GM12878 (cell line): ENCODE results near the gene RSPO4. TPM values are rescaled to one million over a fixed set of nuclear protein-coding genes. Genes with fewer than 3 reads are reported as not detected.

Source experiments
- ATAC-seq: fragments of 200-7000 bp; cut with Tn5 transposase; 3 replicates; pipeline ENCODE4 v1.9.1; 2020; ENCODE audit warnings: mild to moderate bottlenecking, moderate library complexity
- BruUV-seq: library from RNA; stranded (reverse); fragments of 400-500 nt; replicated peaks from 2 replicates; lab custom pipeline; 2021; lab: Mats Ljungman, UMichigan
- CTCF ChIA-PET: fragments of 300-600 bp; sonication (Branson Sonifier 250); formaldehyde crosslinking; extraction: SDS; loops from one replicate; lab custom pipeline; 2021; ENCODE audit warnings: inconsistent platforms; lab: Yijun Ruan, JAX
- POLR2A ChIA-PET: fragments of 350-600 bp; formaldehyde crosslinking; extraction: SDS; loops from one replicate; lab custom pipeline; 2021; ENCODE audit warnings: inconsistent platforms; lab: Charles Lee
- RAD21 ChIA-PET: fragments of 300-600 bp; sonication (Branson Sonifier 250); formaldehyde crosslinking; loops from one replicate; lab custom pipeline; 2023; ENCODE audit warnings: antibody characterized with exemption; ENCODE audit not compliant: unreplicated experiment; lab: Charles Lee
- SMC1A ChIA-PET: fragments of 300-600 bp; sonication (Branson Sonifier 250); formaldehyde crosslinking; loops from one replicate; lab custom pipeline; 2023; ENCODE audit not compliant: unreplicated experiment, uncharacterized antibody; lab: Charles Lee
- DNase-seq: peaks from one replicate; pipeline ENCODE4 v3.0.0-alpha.2; 2011; ENCODE audit warnings: low read depth, low spot score
- FAIRE-seq: peaks from 3 replicates; lab custom pipeline; 2011; peaks lifted over from hg19 to GRCh38; lab: Jason Lieb, UNC
- H2AFZ ChIP-seq: 2 replicates; pipeline ENCODE4 v1.6.0; 2011; ENCODE audit warnings: low read depth, low read length, control low read depth; ENCODE audit not compliant: control insufficient read depth
- H3K27ac ChIP-seq: 2 replicates; pipeline ENCODE4 v1.5.1; 2011; ENCODE audit warnings: control low read depth; ENCODE audit not compliant: control insufficient read depth, insufficient read depth
- H3K27me3 ChIP-seq, 2 experiments: replicated peaks in 1 of 2; 2 replicates each; pipeline versions ENCODE4 v1.6.0 to v1.6.1; 2011; ENCODE audit warnings: low read length in 1 of 2; ENCODE audit not compliant: control insufficient read depth in 2 of 2, insufficient read depth in 2 of 2
- H3K36me3 ChIP-seq, 2 experiments: 2 replicates each; pipeline ENCODE4 v1.5.1; 2011; ENCODE audit warnings: low read length in 1 of 2; ENCODE audit not compliant: control insufficient read depth in 2 of 2, insufficient read depth in 2 of 2
- H3K4me1 ChIP-seq: 2 replicates; pipeline ENCODE4 v1.6.1; 2011; ENCODE audit warnings: mild to moderate bottlenecking, low read length, moderate library complexity, mixed read lengths; ENCODE audit not compliant: control insufficient read depth, insufficient read depth
- H3K4me2 ChIP-seq: 2 replicates; pipeline ENCODE4 v1.6.0; 2011; ENCODE audit warnings: control low read depth; ENCODE audit not compliant: control insufficient read depth, insufficient read depth
- H3K4me3 ChIP-seq: fragments of 200-600 bp; sonication (generic); 2 replicates; pipeline ENCODE4 v1.5.1; 2016
- H3K79me2 ChIP-seq: 2 replicates; pipeline ENCODE4 v1.6.0; 2011; ENCODE audit warnings: low read length; ENCODE audit not compliant: control insufficient read depth, insufficient read depth
- H3K9ac ChIP-seq: 2 replicates; pipeline ENCODE4 v1.8.0; 2011; ENCODE audit warnings: low read length, control low read depth, mixed read lengths; ENCODE audit not compliant: control insufficient read depth, insufficient read depth
- H3K9me3 ChIP-seq: replicated peaks from 3 replicates; pipeline ENCODE4 v1.5.1; 2011; ENCODE audit warnings: mild to moderate bottlenecking, low read length; ENCODE audit not compliant: control insufficient read depth, insufficient read depth
- H4K20me1 ChIP-seq: 2 replicates; pipeline ENCODE4 v1.6.0; 2011; ENCODE audit not compliant: control insufficient read depth, insufficient read depth
- HDAC6 ChIP-seq: fragments of 200-600 bp; sonication (generic); IDR thresholded peaks from one replicate; pipeline ENCODE4 v1.8.0; 2017; ENCODE audit warnings: antibody characterized with exemption; ENCODE audit not compliant: unreplicated experiment
- HSF1 ChIP-seq: fragments of 150-350 bp; IDR thresholded peaks from 2 replicates; pipeline ENCODE4 v1.6.1; 2014; ENCODE audit warnings: mild to moderate bottlenecking, low read depth, low read length
- IKZF2 ChIP-seq, 2 experiments: fragments of 450-650 bp; IDR thresholded peaks; 2 replicates each; pipeline ENCODE4 v1.6.1; 2017; ENCODE audit warnings: mild to moderate bottlenecking in 2 of 2, moderate library complexity in 2 of 2
- MEF2A ChIP-seq: IDR thresholded peaks from 2 replicates; pipeline ENCODE4 v1.6.1; 2011; ENCODE audit warnings: low read depth, mild to moderate bottlenecking, low read length, moderate library complexity; ENCODE audit not compliant: insufficient read depth
- NR2C1 ChIP-seq: fragments of 450-650 bp; IDR thresholded peaks from 2 replicates; pipeline ENCODE4 v1.6.1; 2017; ENCODE audit warnings: antibody characterized with exemption, mild to moderate bottlenecking, moderate library complexity
- PAX5 ChIP-seq: IDR thresholded peaks from 2 replicates; pipeline ENCODE4 v1.6.1; 2011; ENCODE audit warnings: low read depth, low read length, borderline replicate concordance
- POLR2A ChIP-seq: IDR thresholded peaks from 2 replicates; pipeline ENCODE4 v1.6.1; 2011; ENCODE audit warnings: low read depth, mild to moderate bottlenecking, low read length
- SREBF2 ChIP-seq: IDR thresholded peaks from 2 replicates; pipeline ENCODE4 v1.6.1; 2012; ENCODE audit warnings: mild to moderate bottlenecking, low read length
- TCF7 ChIP-seq: IDR thresholded peaks from 2 replicates; pipeline ENCODE4 v1.6.1; 2014; ENCODE audit warnings: antibody characterized with exemption, borderline replicate concordance
- USF1 ChIP-seq: IDR thresholded peaks from 2 replicates; pipeline ENCODE4 v1.6.1; 2011; ENCODE audit warnings: borderline replicate concordance, low read depth, mild to moderate bottlenecking, moderate library complexity, mixed read lengths, low read length; ENCODE audit not compliant: insufficient read depth; ENCODE audit errors: extremely low read length
- WGBS: methylation state at CpG from one replicate; pipeline ENCODE4 v1.1.6; 2016; ENCODE audit warnings: low lambda C conversion rate; ENCODE audit not compliant: insufficient replicate concordance, insufficient coverage; ENCODE audit errors: missing lambda C conversion rate; 5-methylcytosine and 5-hydroxymethylcytosine counted together
- in situ Hi-C: fragments of 300-500 bp; cut with MboI; formaldehyde crosslinking; loops from 9 replicates; pipeline ENCODE4 v1.14.3; 2018; ENCODE audit warnings: mixed read lengths
- intact Hi-C: fragments of 100-400 bp; cut with micrococcal nuclease; formaldehyde crosslinking; loops from one replicate; pipeline ENCODE4 v1.14.2; 2022; ENCODE audit not compliant: unreplicated experiment
- polyA plus RNA-seq, 11 experiments: library from polyadenylated mRNA; depleted of rRNA in 4 of 11; unstranded in 6 of 11; stranded (reverse) in 5 of 11; fragments of >200 nt; fragmentation: Nextera tagmentation in 4 of 11; fragmentation: Illumina TruSeq in 1 of 11; extraction: Ambion mirVana in 4 of 11; extraction: Trizol in 1 of 11; gene quantifications; 1 replicate in 1 of 11; 2 replicates in 10 of 11; pipeline versions ENCODE4 v1.2.1 to v1.2.3, GENCODE V29; 2011 to 2016; ENCODE audit warnings: inconsistent platforms in 2 of 11, missing spikeins in 2 of 11, low read depth in 1 of 11
- total RNA-seq, 4 experiments: library from RNA; depleted of rRNA in 3 of 4; stranded (reverse); fragments of >200 nt in 3 of 4; fragmentation: Illumina TruSeq in 1 of 4; extraction: Trizol in 1 of 4; gene quantifications; 2 replicates each; pipeline versions ENCODE4 v1.2.1 to v1.2.3, GENCODE V29; 2013 to 2021

RSPO4 gene
- total and polyA plus RNA-seq, 10 of the 15 experiments (the other 5 are each of a cell fraction or from before 2014, with no cell fraction given) = 0.06 TPM; not detected in 9

- Histone ChIP-seq H3K27ac (no peak overlapping the region), H3K4me3 (no peak overlapping the region), H3K79me2 (no peaks in the 10 kb centered on the region), H3K4me1 (no peaks in the 10 kb centered on the region), H2AFZ (no peak overlapping the region), H3K27me3 (peaks cover 1 to 5% of the 10 kb centered on the region in 2 experiments; a peak in 3 of 4 replicates), H4K20me1 (no peaks in the 10 kb centered on the region), H3K9ac (no peak overlapping the region)
- 27% methylated on average over 16 of the region's 16 CpGs for WGBS
- ATAC-seq (no peak), DNase-seq (no peak)
- ChIA-PET CTCF (no interaction called here), SMC1A (no interaction called here)
- no TSS peak for BruUV-seq
- TF ChIP-seq HSF1 = no peak
- TF ChIP-seq SREBF2 = no peak
- TF ChIP-seq IKZF2 (IDR thresholded peaks at IDR 0.05) = no peak
- no peak for TF ChIP-seq NR2C1
- TF ChIP-seq MEF2A = no peak
- TF ChIP-seq PAX5 = no peak
- TF ChIP-seq POLR2A = no peak
- no peak for TF ChIP-seq HDAC6
- no peak for TF ChIP-seq USF1
- TF ChIP-seq TCF7 = no peak
- TF ChIP-seq, all 136 proteins: peak for 0
- in situ Hi-C loops (no loop called here), intact Hi-C loops (no loop called here)
- no peak overlapping the region for H3K4me2 ChIP-seq
- H3K36me3 ChIP-seq = no peaks in the 10 kb centered on the region
- FAIRE-seq = no peak
- H3K9me3 ChIP-seq = no peaks in the 10 kb centered on the region
- ChIA-PET POLR2A (no interaction called here), RAD21 (no interaction called here)
Observed at GRCh38 chr20:992801-993535, 9.1 kb downstream of the RSPO4 start.
